Ovary (tissue), 9 donors: Measurements from ENCODE around the gene SND1. TPM values are rescaled to one million over a fixed set of nuclear protein-coding genes. Genes with fewer than 3 reads are reported as not detected.

Source experiments
- DNase-seq, 5 donors: peaks; one replicate each; pipeline ENCODE4 v3.0.0-alpha.2; 2019 to 2020
- H3K27ac ChIP-seq, 2 donors: fragments of 200-600 bp; one replicate each; pipeline versions ENCODE4 v1.5.1 to v1.8.0; 2019 to 2022
- H3K27me3 ChIP-seq: fragments of 200-600 bp; one replicate; pipeline ENCODE4 v1.8.0; 2022
- H3K36me3 ChIP-seq: fragments of 200-600 bp; sonication (generic); one replicate; pipeline ENCODE4 v1.5.1; 2019
- H3K4me1 ChIP-seq: one replicate; pipeline ENCODE4 v1.8.1; 2013; ENCODE audit warnings: mild to moderate bottlenecking, moderate library complexity; ENCODE audit not compliant: insufficient read depth
- H3K4me3 ChIP-seq: fragments of 200-600 bp; sonication (generic); one replicate; pipeline ENCODE4 v1.5.1; 2017
- H3K9me3 ChIP-seq, 2 donors: fragments of 200-600 bp in 1 of 2; sonication (generic) in 1 of 2; one replicate each; pipeline versions ENCODE4 v1.5.1 to v1.8.1; 2013 to 2019; ENCODE audit warnings: mild to moderate bottlenecking in 1 of 2, moderate library complexity in 1 of 2
- CTCF ChIP-seq, 3 donors: fragments of 450-650 bp in 2 of 3; fragments of 200-600 bp in 1 of 3; IDR thresholded peaks; one replicate each; pipeline versions ENCODE4 v1.5.1 to v1.8.0; 2016 to 2022; ENCODE audit warnings: antibody characterized with exemption in 3 of 3, mild to moderate bottlenecking in 1 of 3
- EP300 ChIP-seq: sonication (generic); formaldehyde crosslinking; IDR thresholded peaks from one replicate; pipeline ENCODE4 v1.6.1; 2017; ENCODE audit warnings: antibody characterized with exemption
- POLR2A ChIP-seq: fragments of 450-650 bp; IDR thresholded peaks from one replicate; pipeline ENCODE4 v1.6.1; 2017; ENCODE audit warnings: antibody characterized with exemption, mild to moderate bottlenecking, moderate library complexity
- WGBS, 3 donors: extraction: QIAGEN DNeasy Blood & Tissue Kit in 1 of 3; methylation state at CpG; one replicate each; pipeline versions ENCODE4 v1.1.5 to v1.1.7; 2013 to 2017; 5-methylcytosine and 5-hydroxymethylcytosine counted together
- intact Hi-C, 4 donors: fragments of 100-400 bp; cut with DNase I; formaldehyde crosslinking; loops; one replicate each; pipeline versions ENCODE4 v1.11.0 to v1.15.1; 2022 to 2023
- polyA plus RNA-seq, 2 donors: library from polyadenylated mRNA; stranded (reverse); fragments of 200-250 nt in 1 of 2; fragments of 350-450 nt in 1 of 2; fragmentation: Illumina TruSeq in 1 of 2; extraction: RNeasy Lipid Tissue Mini Kit (QIAGEN cat#74804) in 1 of 2; gene quantifications; one replicate each; pipeline ENCODE4 v1.2.3, GENCODE V29; 2013 to 2014
- total RNA-seq, 7 donors: library from RNA; depleted of rRNA in 2 of 7; stranded (reverse); fragments of >200 nt in 2 of 7; fragmentation: NEBNext Ultra II Directional in 3 of 7; extraction: Animal tissue kit (Norgen Biotek cat#: 25700) in 3 of 7; gene quantifications; one replicate each; pipeline versions ENCODE4 v1.1.0 to v1.2.4, GENCODE V29; 2016 to 2023
- donor health status: DM: no; HTN: no; CAD: no; lungs with moderate emphysema.
- donor health status: DM: no; HTN: no; CAD: no.
- donor health status: Bipolar disorder and iron deficiency.
- donor health status: DM: yes; HTN: yes; CAD: no.
- donor health status: DM: no; HTN: no; CAD: no.
- donor health status: DM: yes; HTN: yes; CAD: no.

SND1 gene
- total and polyA plus RNA-seq, 9 donors: 91.4 to 297 (median 182) TPM

DNA sequence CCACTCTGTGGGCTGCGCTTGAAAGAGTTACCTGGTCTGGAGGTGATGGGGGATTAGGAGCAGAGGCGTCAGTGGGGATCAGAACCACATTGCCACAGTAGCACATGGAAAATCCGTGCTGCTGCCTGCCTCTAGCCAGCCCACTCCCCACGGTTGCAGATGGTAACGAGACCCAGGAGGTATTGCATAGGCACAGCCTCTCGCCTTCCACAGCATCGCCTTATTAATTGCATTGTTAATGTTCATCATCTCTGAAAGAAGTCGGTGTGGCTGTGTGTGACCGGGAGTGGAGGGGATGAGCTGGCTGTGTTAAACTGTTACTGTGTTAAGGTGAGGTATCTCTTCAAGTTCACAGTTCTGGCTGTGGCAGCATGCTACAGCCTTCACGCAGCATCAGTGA, 414.4 kb downstream of the SND1 start:
- Histone ChIP-seq H3K27me3 (no peaks in the 10 kb centered on the region), H3K27ac (no peak overlapping the region), H3K4me1 (no peaks in the 10 kb centered on the region), H3K4me3 (no peak overlapping the region), H3K9me3 (no peaks in the 10 kb centered on the region), H3K36me3 (no peaks in the 10 kb centered on the region)
- 92 to 93% (median 92%) methylated on average over 10 of the region's 10 CpGs for WGBS, 3 donors
- TF ChIP-seq EP300 (no peak), CTCF (IDR thresholded peaks at IDR 0.05) (no peak), POLR2A (no peak)
- intact Hi-C loops: no loop called here
- no peak for DNase-seq

DNA sequence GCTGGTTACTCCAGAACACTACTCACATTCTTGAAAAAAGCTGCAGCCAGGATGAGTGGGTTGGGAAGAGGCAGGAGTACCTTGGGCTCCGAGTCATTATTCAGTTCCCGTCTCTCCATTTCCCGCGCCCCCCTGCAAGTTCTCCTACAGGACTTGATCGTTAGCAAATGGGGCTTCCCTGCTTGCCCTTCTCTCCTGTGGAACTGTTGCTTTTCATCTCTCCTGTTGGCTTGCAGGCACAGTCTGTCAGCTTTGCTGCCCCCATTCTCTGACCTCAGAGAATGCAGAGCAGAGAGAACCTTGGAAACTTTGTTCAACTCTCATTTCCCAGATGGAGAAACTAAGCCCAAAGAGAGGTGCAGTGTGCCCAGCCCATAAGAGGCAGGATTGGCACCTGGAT, 414.9 kb downstream of the SND1 start:
- Histone ChIP-seq H3K4me3 (no peak overlapping the region), H3K9me3 (no peaks in the 10 kb centered on the region), H3K4me1 (no peaks in the 10 kb centered on the region), H3K27me3 (no peaks in the 10 kb centered on the region), H3K36me3 (no peaks in the 10 kb centered on the region), H3K27ac (no peak overlapping the region)
- intact Hi-C loops: no loop called here
- 47 to 71% (median 55%) methylated on average over 5 of the region's 5 CpGs for WGBS, 3 donors
- DNase-seq: no peak
- TF ChIP-seq POLR2A (no peak), EP300 (no peak), CTCF (IDR thresholded peaks at IDR 0.05) (no peak)

- Histone ChIP-seq H3K27ac (no peak overlapping the region), H3K36me3 (no peaks in the 10 kb centered on the region), H3K9me3 (no peaks in the 10 kb centered on the region), H3K4me3 (no peak overlapping the region), H3K27me3 (no peaks in the 10 kb centered on the region), H3K4me1 (no peaks in the 10 kb centered on the region)
- TF ChIP-seq CTCF (IDR thresholded peaks at IDR 0.05): no peak
- TF ChIP-seq EP300: no peak
- no peak for TF ChIP-seq POLR2A
- WGBS, 3 donors: 88 to 94% (median 89%) methylated on average over 5 of the region's 5 CpGs
- intact Hi-C loops: no loop called here
- no peak for DNase-seq
These were observed 416.0 kb downstream of the SND1 start for GRCh38 chr7:128067983-128068382.

DNA sequence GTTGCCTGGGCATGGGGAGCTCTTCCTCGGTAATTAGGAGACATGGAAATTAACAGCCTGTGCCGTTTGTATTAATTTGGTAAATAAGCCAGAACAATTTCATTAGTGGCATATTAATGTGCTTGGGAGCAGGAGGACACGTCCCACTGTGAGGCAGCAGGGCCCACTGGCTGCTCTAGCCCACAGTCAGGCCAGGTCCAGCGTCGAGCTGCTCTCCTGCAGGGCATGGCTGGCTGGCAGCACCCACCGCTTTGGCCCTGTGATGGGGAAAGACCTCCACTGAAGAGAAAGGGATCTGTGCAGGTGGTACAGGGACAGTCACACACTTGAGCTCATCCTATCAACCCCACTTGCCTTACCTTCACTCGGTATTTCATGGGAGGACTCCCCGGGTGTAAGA, 416.8 kb downstream of the SND1 start:
- H3K4me1 ChIP-seq: no peaks in the 10 kb centered on the region
- intact Hi-C loops: no loop called here
- no peaks in the 10 kb centered on the region for H3K9me3 ChIP-seq
- no peak for TF ChIP-seq CTCF (IDR thresholded peaks at IDR 0.05)
- H3K27me3 ChIP-seq: no peaks in the 10 kb centered on the region
- 92 to 95% (median 93%) methylated on average over 8 of the region's 8 CpGs for WGBS, 3 donors
- no peak for DNase-seq
- H3K27ac ChIP-seq: no peak overlapping the region
- H3K36me3 ChIP-seq: no peaks in the 10 kb centered on the region
- no peak overlapping the region for H3K4me3 ChIP-seq
